ENCODE data around the gene CCDC198. TPM values are rescaled to one million over a fixed set of nuclear protein-coding genes. Genes with fewer than 3 reads are reported as not detected.

The CCDC198 gene
- total RNA-seq, 1 donor: not detected

GRCh38 chr14:57508756-57509155, 15.1 kb upstream of the CCDC198 start:
- TF ChIP-seq CTCF (IDR thresholded peaks at IDR 0.05; ENCODE audit: insufficient read depth, low read length): no peak
- DNase-seq (ENCODE audit: low read depth): no peak
- no peak overlapping the region for H3K4me3 ChIP-seq (ENCODE audit: low read depth, low read length)

GRCh38 chr14:57502586-57503254, 9.1 kb upstream of the CCDC198 start:
- no peak overlapping the region for H3K4me3 ChIP-seq (ENCODE audit: low read depth, low read length)
- peak; percentile 29 for DNase-seq (ENCODE audit: low read depth)
- TF ChIP-seq CTCF (IDR thresholded peaks at IDR 0.05; ENCODE audit: insufficient read depth, low read length): no peak

- TF ChIP-seq CTCF (IDR thresholded peaks at IDR 0.05; ENCODE audit: insufficient read depth, low read length): no peak
- no peak overlapping the region for H3K4me3 ChIP-seq (ENCODE audit: low read depth, low read length)
- no peak for DNase-seq (ENCODE audit: low read depth)
Measured at GRCh38 chr14:57501039-57501557, 7.4 kb upstream of the CCDC198 start.

DNA sequence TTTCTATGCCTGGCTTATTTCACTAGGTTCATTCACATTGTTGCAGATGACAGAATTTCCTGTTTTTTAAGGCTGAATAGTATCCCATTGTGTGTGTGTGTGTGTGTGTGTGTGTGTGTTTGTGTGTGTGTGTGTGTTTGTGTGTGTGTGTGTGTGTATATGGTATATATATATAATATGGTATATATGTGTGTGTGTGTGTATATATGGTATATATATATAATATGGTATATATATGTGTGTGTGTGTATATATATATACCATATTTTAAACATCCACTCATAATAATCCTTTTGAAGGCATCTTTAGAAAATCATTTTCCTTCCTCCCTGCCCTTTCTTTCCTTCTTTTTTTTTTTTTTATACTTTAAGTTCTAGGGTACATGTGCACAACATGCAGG, 5.0 kb upstream of the CCDC198 start:
- DNase-seq (ENCODE audit: low read depth): no peak
- H3K4me3 ChIP-seq (ENCODE audit: low read depth, low read length): no peak overlapping the region
- no peak for TF ChIP-seq CTCF (IDR thresholded peaks at IDR 0.05; ENCODE audit: insufficient read depth, low read length)

- TF ChIP-seq CTCF (IDR thresholded peaks at IDR 0.05; ENCODE audit: insufficient read depth, low read length): no peak
- no peak for DNase-seq (ENCODE audit: low read depth)
- no peak overlapping the region for H3K4me3 ChIP-seq (ENCODE audit: low read depth, low read length)
Measured at GRCh38 chr14:57498035-57498434, 4.4 kb upstream of the CCDC198 start.

GRCh38 chr14:57495416-57495815, 1.8 kb upstream of the CCDC198 start:
- no peak overlapping the region for H3K4me3 ChIP-seq (ENCODE audit: low read depth, low read length)
- no peak for DNase-seq (ENCODE audit: low read depth)
- TF ChIP-seq CTCF (IDR thresholded peaks at IDR 0.05; ENCODE audit: insufficient read depth, low read length): no peak

DNA sequence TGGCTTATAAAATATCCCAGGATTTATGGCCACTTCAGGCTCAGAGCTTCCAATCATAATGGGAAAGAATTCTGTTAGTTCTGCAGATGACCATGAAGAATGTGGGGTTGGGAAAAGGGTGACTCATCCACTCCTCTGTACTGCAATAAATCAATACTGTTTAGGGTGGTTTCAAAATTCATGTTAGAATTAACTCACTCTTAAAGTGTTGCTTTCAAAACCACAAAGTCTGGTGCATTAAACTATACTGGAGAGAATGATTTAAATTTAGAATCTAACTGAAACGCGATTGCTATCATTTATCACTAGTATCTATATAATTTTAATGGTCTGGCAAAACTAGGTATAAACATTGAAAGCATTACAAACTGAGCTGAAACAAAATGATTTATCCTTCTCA, 798 bp downstream of the CCDC198 start:
- TF ChIP-seq CTCF (IDR thresholded peaks at IDR 0.05; ENCODE audit: insufficient read depth, low read length): no peak
- no peak overlapping the region for H3K4me3 ChIP-seq (ENCODE audit: low read depth, low read length)
- peak; percentile 59 for DNase-seq (ENCODE audit: low read depth)

Measured in fibroblast of the aortic adventitia (primary cell).